Measurements from ENCODE around the gene UBQLN3. TPM values are rescaled to one million over a fixed set of nuclear protein-coding genes. Genes with fewer than 3 reads are reported as not detected.

UBQLN3 gene
- total RNA-seq, 3 donors from 2014 or later: 0.32 to 0.88 (median 0.66) TPM

DNA sequence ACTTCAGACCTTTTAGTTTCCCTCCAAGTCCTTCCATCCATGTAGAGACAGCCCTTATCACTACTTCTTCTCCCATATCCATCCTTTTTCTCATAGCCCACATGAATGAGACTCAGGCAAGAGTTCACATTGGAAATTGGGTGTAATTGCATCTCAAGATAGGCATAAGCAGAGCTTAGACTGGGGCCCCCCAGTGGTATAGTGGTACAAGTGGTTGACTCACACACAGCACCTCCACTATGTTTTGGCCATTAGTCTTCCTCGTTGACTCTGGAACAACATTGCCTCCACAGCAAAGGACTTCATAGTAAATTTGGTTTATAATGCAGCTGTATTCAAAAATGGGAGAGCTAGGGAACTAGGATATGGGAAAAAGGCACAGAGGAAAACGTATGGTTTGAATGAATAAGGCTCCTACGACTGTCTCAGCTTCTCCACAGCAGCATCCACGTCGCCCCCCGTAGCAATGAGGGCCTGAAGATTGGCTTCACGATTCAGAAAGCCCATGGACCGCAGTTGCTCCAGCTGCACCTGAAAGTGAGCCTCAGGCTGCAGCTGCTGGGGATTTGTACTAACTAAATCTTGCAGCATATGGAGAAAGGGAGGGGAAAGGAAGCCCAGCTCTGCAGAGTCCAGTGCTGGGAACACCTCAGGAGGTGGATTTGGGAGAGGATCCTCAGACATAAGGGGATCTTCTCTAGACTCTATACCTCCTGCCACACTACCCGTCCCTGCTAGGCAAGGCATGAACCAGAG is 2.4 kb downstream of the UBQLN3 start:
- TF ChIP-seq, protein P1, sequence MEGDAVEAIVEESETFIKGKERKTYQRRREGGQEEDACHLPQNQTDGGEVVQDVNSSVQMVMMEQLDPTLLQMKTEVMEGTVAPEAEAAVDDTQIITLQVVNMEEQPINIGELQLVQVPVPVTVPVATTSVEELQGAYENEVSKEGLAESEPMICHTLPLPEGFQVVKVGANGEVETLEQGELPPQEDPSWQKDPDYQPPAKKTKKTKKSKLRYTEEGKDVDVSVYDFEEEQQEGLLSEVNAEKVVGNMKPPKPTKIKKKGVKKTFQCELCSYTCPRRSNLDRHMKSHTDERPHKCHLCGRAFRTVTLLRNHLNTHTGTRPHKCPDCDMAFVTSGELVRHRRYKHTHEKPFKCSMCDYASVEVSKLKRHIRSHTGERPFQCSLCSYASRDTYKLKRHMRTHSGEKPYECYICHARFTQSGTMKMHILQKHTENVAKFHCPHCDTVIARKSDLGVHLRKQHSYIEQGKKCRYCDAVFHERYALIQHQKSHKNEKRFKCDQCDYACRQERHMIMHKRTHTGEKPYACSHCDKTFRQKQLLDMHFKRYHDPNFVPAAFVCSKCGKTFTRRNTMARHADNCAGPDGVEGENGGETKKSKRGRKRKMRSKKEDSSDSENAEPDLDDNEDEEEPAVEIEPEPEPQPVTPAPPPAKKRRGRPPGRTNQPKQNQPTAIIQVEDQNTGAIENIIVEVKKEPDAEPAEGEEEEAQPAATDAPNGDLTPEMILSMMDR (IDR thresholded peaks at IDR 0.05): no peak
- no peak for TF ChIP-seq POLR2A (IDR thresholded peaks at IDR 0.05)
- no peak for TF ChIP-seq POLR2AphosphoS5 (IDR thresholded peaks at IDR 0.05)
- Histone ChIP-seq H3K4me3 (no peak overlapping the region), H3K27ac (no peak overlapping the region), H3K36me3 (no peaks in the 10 kb centered on the region), H3K4me1 (no peaks in the 10 kb centered on the region), H3K27me3 (no peaks in the 10 kb centered on the region), H3K9me3 (no peaks in the 10 kb centered on the region)
- intact Hi-C loops (cut with DNase I; ENCODE audit: low total_unique reads): no loop called here
- no peak for DNase-seq (ENCODE audit: low spot score in 2 of 2)

DNA sequence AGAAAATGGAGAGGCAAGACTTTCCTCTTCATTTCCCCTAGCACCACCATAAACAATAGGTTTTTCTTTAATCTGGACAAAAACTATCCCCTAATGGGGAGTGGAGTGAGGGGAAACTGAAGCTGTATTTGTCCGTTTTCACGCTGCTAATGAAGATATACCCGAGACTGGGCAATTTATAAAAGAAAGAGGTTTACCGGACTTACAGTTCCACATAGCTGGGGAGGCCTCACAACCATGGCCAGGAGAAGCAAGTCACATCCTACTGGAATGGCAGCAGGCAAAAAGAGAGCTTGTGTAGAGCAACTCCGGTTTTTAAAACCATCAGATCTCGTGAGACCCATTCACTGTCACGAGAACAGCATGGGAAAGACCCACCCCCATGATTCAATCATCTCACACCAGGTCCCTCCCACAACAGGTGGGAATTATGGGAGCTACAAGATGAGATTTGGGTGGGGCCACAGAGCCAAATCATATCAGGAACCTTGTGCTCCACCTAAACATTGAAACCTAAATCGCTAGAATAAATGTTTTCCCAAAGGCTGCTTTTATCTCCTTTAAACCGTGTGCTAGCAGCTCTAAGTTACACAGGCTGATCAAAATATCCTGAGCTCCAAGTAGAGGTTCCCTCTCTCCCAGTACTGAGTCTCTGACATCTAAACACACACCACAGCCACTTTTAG is 4.3 kb downstream of the UBQLN3 start:
- intact Hi-C loops (cut with DNase I; ENCODE audit: low total_unique reads): no loop called here
- Histone ChIP-seq H3K36me3 (no peaks in the 10 kb centered on the region), H3K4me1 (no peaks in the 10 kb centered on the region), H3K4me3 (no peak overlapping the region), H3K9me3 (no peaks in the 10 kb centered on the region), H3K27me3 (no peaks in the 10 kb centered on the region), H3K27ac (no peak overlapping the region)
- TF ChIP-seq POLR2AphosphoS5 (IDR thresholded peaks at IDR 0.05): no peak
- TF ChIP-seq POLR2A (IDR thresholded peaks at IDR 0.05): no peak
- TF ChIP-seq, protein P1 (IDR thresholded peaks at IDR 0.05): no peak
- DNase-seq (ENCODE audit: low spot score in 2 of 2): no peak

DNA sequence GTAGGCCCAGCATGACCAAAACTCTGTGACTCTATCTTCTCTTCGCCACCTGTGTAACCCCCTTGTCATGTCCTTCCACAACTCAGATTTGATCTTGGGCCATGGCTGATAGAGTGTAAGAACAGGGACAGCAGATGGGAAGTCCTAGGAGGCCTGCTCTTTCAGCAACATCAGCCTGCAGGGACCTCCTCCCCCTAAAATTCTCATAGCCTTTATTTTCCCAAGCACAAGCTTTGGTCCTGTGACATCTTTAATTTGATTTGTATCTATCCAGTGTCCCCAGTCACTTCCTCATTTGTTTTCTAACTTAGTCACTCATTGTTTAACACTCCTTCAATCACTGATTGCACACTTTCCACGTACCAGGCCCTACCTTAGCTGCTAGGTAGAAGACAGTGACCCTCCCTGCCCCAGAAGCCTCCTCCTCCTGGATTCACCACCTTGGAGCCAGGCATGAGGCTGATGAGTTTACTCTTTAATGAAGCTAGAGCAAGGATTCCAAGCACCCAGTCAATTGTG is 5.3 kb downstream of the UBQLN3 start:
- H3K4me1 ChIP-seq: no peaks in the 10 kb centered on the region
- H3K36me3 ChIP-seq: no peaks in the 10 kb centered on the region
- no peak overlapping the region for H3K4me3 ChIP-seq
- H3K9me3 ChIP-seq: no peaks in the 10 kb centered on the region
- no peaks in the 10 kb centered on the region for H3K27me3 ChIP-seq
- intact Hi-C loops (cut with DNase I; ENCODE audit: low total_unique reads): no loop called here
- TF ChIP-seq, protein P1 (IDR thresholded peaks at IDR 0.05): no peak
- TF ChIP-seq POLR2A (IDR thresholded peaks at IDR 0.05): no peak
- no peak for DNase-seq (ENCODE audit: low spot score in 2 of 2)
- H3K27ac ChIP-seq: no peak overlapping the region

DNA sequence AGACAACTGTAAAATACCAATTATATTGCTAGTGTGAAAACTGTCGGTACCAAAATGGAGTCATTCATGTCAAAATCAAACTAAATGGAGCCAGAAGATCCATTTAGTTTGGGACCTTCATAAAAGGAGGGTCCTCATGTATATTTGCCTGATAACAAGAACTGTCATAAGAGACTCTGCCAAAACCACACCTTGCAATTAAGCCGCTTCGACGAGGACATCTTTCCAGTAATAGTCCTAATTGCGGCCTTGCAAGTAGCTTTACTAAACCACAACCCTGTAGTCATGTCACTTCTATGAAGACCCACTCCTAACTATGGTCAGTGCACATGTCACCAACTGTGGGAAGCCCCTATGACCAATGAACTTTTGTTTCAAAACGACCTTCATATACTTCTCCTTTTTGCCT is 9.4 kb downstream of the UBQLN3 start:
- intact Hi-C loops (cut with DNase I; ENCODE audit: low total_unique reads): no loop called here
- no peaks in the 10 kb centered on the region for H3K27me3 ChIP-seq
- TF ChIP-seq POLR2A (IDR thresholded peaks at IDR 0.05) (no peak), POLR2AphosphoS5 (IDR thresholded peaks at IDR 0.05) (no peak)
- TF ChIP-seq, protein P1 (IDR thresholded peaks at IDR 0.05): no peak
- no peaks in the 10 kb centered on the region for H3K9me3 ChIP-seq
- H3K27ac ChIP-seq: no peak overlapping the region
- no peaks in the 10 kb centered on the region for H3K36me3 ChIP-seq
- no peak overlapping the region for H3K4me3 ChIP-seq
- no peaks in the 10 kb centered on the region for H3K4me1 ChIP-seq
- DNase-seq (ENCODE audit: low spot score in 2 of 2): no peak

DNA sequence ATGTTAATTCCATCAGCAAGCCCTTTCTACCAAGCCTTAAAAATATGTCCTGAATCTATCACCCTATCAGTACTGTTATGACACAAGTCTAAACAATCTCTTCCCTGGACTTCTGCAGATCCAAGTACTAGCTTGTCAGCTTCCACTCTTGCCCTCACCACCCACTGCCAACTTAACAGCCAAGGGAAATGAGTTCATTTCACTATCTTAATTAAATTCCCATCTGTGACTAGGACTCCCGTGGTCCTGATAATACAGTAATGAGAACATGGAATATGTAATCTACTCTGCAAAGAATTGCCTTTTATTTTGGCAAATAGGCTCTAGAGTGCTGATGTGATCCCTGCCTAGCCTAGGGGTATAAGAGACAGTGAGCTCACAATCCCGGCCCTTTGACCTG is 10.1 kb downstream of the UBQLN3 start:
- H3K27ac ChIP-seq: no peak overlapping the region
- no peak overlapping the region for H3K4me3 ChIP-seq
- intact Hi-C loops (cut with DNase I; ENCODE audit: low total_unique reads): no loop called here
- no peak for DNase-seq (ENCODE audit: low spot score in 2 of 2)
- TF ChIP-seq POLR2AphosphoS5 (IDR thresholded peaks at IDR 0.05) (no peak), POLR2A (IDR thresholded peaks at IDR 0.05) (no peak)
- TF ChIP-seq, protein P1 (IDR thresholded peaks at IDR 0.05): no peak
- no peaks in the 10 kb centered on the region for H3K9me3 ChIP-seq
- no peaks in the 10 kb centered on the region for H3K27me3 ChIP-seq
- no peaks in the 10 kb centered on the region for H3K4me1 ChIP-seq
- no peaks in the 10 kb centered on the region for H3K36me3 ChIP-seq
